GM19035 (cell line): Measurements from ENCODE around the gene HAGH.
A peak's percentile ranks its signal among the peaks of the same experiment; 100 is the strongest.
"Not testable (repeated sequence)": the region's sequence is repeated elsewhere in the genome, so short reads cannot be mapped to it uniquely, and the experiment has no call there.

Source experiments
- ATAC-seq: cut with Tn5 transposase; IDR thresholded peaks from one replicate; pipeline ENCODE4 v1.9.1; 2021; ENCODE audit not compliant: unreplicated experiment

Gene HAGH

DNA sequence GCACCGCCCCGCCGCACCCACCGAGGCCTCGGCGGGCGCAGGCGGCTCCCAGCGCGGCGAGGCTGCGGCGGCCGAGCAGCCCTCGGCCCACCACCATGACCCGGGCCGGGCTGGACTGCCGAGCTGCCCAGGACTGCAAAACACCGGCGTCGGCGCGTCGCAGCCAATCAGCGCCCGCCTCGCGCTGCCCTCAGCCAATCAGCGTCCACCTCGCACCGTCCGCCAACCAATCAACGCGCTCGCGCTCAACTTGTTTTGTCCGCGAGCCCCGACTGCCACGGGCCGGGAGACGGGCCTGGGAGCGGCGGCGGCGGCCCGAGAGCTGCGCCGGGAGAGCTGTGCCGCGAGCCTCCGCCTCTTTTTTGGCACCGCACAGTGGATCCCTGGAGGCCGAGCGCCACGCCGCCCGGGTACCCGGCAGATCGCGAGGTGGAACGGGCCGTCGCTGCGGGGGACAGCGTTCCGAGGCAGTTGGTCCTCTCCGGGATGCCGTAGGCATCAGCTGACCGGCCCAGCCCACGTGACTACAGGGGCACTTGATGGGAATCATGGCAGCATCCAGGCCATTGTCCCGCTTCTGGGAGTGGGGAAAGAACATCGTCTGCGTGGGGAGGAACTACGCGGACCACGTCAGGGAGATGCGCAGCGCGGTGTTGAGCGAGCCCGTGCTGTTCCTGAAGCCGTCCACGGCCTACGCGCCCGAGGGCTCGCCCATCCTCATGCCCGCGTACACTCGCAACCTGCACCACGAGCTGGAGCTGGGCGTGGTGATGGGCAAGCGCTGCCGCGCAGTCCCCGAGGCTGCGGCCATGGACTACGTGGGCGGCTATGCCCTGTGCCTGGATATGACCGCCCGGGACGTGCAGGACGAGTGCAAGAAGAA lies at the start of gene HAGH, which contains the start of gene FAHD1:
TSS of gene HAGH (minus strand) at position 135 of the 883 bp plus-strand sequence. CDS start at position 97, 38 bp downstream.
TSS of gene FAHD1 (plus strand) at position 516 of the 883 bp plus-strand sequence. CDS start at position 549, 33 bp downstream.
- peak; percentile 86 for ATAC-seq

DNA sequence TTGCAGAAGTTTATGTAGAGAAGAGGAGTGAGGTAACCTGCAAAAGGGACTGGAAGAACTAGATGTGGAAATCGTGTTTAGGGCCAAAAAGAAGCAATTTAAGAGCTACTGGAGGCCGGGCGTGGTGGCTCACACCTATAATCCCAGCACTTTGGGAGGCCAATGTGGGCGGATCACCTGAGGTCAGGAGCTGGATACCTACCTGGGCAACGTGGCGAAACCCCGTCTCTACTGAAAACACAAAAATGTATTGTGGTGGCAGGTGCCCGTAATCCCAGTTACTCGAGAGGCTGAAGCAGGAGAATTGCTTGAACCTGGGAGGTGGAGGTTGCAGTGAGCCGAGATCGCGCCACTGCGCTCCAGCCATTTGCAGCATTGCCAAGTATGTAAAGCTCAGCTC lies 49.4 kb upstream of the HAGH start:
- ATAC-seq, result not testable (repeated sequence)

GRCh38 chr16:1874854-1875253 lies 48.2 kb upstream of the HAGH start:
- no peak for ATAC-seq

- no peak for ATAC-seq
Measured at GRCh38 chr16:1871974-1872635, 45.5 kb upstream of the HAGH start, which contains the start of gene MEIOB. Gene MEIOB, minus strand, starts transcription at chr16:1872164. Its CDS starts 3,989 bp downstream, at chr16:1868175.

- no peak for ATAC-seq
Measured at GRCh38 chr16:1870365-1871082, 43.9 kb upstream of the HAGH start.

DNA sequence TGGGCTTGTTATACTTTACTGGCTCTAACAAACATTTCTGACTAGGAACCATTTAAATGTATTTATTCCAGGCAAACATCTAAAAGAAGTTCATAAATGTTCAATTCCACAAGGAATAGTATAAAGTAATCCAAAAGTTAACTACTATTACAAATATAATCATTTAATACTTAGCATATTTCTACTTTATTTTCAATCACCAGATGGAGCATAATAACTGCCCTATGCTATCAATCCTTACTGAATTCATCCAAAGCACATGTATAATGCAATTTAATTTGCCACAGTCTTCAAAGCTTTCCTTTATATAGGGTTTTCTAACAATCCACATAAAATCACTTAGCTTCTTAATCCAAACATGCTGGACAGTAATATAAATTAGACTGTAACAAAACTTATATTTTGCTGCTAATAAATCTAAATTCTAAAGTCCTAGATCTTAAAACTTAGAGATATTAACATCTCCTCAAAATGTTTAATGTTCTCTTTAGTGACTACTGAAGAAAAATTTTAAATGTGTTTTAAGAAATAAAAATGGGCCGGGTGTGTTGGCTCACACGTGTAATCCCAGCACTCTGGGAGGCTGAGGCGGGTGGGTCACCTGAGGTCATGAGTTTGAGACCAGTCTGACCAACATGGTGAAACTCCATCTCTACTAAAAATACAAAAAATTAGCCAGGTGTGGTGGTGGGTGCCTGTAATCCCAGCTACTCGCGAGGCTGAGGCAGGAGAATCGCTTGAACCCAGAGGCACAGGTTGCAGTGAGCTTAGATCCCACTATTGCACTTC lies 39.5 kb upstream of the HAGH start:
- ATAC-seq, result no peak

DNA sequence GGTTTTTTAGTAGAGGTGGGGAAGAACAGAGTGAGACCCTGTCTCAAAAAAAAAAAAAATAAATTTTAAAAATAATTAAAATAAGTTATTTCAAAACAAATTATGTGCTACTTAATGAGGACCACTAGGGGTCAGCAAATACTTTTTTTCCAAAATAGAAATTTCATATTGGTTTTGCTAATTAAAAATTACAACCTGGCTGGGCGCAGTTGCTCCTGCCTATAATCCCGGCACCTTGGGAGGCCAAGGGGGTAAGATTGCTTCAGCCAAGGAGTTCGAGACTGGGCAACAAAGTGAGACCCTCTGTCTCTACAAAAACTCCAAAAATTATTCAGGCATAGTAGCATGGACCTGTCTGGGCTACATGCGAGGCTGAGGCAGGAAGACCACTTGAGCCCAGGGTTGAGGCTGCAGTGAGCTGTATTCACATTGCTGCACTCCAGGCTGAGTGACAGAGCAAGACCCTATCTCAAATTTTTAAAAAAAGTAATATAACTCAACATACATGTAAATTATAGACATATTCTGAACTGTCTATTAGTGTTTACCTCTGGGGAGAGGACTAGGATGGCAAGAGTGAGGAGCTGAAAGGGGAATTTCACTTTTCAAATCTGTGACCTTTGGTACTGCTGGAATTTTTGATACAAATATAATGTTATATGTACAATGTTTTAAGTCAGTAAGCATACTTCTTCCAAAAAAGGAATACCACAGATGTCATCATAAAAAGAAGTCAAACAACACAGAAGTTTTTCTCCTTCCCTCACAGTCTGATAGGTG lies 37.2 kb upstream of the HAGH start:
- no peak for ATAC-seq

- no peak for ATAC-seq
Measured at GRCh38 chr16:1862394-1862793, 35.8 kb upstream of the HAGH start.

- no peak for ATAC-seq
Measured at GRCh38 chr16:1861730-1862129, 35.1 kb upstream of the HAGH start.

- no peak for ATAC-seq
Measured at GRCh38 chr16:1859650-1860049, 33.0 kb upstream of the HAGH start.

DNA sequence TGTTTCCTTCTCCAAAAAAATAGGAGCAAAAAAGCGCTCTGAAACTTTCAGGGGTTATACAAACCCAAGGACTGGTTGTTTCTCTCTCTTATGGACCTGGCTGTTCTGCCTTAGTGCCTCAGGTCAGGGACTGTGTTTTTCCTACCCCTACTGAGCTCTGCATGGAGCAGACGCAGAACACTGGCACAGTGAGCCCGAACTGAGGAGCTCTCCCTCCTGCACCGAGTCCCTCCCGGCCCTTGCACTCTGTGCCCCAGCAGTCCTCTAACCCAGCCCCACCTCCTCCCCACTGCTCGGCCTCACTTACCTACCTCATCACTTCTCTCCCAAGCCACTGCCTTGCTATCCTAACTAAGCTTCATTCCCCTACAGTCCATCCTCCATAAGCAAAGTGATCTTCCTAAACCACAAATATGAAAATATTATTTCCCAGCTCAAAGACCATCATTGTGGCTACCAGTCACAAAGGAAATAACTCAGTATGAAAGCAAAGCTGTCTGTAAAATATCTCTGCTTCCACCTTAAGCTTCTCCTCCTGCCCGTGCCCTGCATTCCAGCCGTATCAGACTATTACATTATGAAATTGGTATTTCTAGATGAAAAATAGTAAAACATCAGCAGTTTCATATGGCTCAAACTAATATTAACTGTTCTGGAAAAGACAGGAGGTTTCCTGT lies 31.7 kb upstream of the HAGH start:
- no peak for ATAC-seq

DNA sequence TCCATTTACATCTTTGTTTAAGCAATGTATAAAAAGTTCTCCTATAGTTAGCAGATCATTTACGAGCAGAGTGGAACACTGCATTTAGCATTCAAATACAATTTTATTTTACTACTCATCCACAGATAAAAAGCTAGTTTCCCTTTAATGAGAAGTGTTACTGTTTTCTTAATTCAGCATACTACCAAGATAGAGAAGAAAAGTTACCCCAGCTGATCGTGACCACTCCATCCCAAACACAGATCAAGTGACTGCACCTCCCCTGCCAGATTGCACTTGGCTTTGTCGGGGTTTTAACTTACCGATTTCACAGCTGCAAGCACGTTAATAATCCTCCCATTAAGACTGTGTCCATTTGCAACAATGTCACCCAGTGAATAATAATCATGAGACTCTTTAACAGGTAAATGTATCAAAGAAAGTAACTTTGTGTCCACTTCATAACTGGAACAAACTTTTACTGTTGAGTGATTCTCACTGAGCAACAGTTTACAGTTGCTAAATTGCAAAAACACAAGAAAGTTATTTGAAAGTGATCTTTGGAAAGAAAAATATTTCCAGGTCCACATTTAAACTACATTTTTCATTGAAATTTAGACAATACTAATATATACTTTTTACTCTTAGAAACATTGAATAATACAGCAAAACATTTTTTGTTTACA lies 30.9 kb upstream of the HAGH start:
- no peak for ATAC-seq

DNA sequence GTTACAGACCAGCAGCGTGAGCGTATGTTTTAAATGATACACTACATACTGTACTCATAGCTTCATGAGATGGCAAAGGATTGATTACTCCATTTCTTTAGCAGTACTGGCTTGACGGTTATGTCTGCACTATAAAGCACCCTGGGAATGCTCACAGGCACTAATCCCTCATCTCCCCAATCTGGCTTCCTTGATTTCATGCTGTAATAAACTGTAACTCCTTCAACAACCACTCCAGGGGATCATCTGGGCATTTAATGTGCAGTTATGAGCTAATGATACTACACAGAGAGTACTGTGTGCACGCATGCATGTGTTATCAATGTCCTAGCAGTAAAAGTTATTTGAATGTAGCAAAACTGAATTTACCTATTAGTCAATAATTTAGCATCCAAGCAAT lies 25.2 kb upstream of the HAGH start:
- no peak for ATAC-seq

DNA sequence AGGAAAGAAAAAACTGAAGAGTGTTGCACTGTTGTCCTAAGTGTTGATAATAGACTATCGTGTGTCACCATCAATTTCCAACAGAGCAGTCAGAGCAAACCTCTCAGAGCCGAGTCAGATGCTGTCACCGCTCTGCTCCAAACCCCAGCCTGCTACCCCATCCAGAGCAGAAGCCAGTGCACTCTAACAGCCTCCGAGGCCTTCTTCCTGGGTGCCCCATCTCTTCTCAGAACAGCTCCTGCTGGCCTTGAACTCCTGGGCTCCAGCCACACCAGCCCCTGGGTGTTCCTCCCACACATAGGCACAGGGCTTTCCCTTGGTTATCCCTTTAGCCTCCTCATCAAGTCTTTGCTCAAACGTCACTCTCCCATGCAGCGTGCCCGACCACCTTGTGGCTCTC lies 24.4 kb upstream of the HAGH start:
- ATAC-seq, result no peak

DNA sequence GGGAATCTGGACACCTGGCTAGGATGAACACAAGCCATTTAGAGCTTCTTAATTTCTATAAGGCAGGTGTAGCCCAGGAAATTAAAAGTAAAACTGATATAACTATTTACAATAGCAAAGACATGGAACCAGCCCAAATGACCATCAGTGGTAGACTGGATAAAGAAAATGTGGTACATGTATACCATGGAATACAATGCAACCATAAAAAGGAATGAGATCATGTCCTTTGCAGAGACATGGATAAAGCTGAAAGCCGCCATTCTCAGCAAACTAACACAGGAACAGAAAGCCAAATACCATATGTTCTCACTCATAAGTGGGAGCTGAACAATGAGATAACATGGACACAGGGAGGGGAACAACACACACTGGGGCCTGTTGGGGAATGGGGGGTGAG lies 19.8 kb upstream of the HAGH start:
- no peak for ATAC-seq

DNA sequence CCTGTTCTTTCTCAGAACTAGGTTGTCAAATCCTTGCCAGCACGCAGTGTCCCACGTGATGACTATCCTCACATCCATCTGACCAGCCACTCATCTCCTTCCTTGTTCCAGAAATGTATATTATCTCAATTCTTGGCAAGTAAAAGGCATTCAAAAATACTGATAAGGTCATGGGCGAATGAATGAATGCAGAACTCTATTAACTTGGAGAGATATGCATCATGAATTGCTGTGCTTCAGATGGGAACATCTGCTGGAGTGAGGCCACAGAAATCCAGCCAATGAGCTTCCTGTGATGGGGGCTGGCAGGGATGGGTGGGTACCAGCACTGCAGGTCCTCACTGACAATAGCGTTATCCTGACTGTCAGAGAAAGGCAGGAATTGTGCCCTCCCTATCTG lies 19.4 kb upstream of the HAGH start:
- ATAC-seq, result no peak

DNA sequence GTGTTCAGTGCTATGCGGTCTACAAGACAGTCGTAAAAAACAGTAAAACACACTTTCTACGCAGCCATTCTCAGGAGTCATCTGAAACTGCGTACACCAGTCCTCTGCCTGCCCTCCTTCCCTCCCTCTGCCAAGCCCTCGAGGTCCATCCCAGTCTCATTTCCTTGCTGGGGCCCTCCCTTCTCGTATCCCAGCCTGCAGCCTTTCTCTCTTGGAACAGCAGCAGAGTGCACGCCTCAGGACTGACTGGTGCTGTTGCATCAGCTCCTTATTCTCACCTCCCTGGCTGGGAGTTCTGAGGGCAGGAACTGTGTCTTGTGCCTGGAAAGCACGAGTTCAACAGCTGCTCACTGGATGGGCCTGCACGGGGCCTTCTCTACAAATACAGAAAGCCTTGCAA lies 12.9 kb upstream of the HAGH start:
- ATAC-seq, result no peak

GRCh38 chr16:1834096-1834495 lies 7.5 kb upstream of the HAGH start:
- no peak for ATAC-seq
